ENCODE results near the gene FST. TPM values are rescaled to one million over a fixed set of nuclear protein-coding genes. Genes with fewer than 3 reads are reported as not detected.

The FST gene
- total RNA-seq, 2 experiments from 2014 or later = not detected

DNA sequence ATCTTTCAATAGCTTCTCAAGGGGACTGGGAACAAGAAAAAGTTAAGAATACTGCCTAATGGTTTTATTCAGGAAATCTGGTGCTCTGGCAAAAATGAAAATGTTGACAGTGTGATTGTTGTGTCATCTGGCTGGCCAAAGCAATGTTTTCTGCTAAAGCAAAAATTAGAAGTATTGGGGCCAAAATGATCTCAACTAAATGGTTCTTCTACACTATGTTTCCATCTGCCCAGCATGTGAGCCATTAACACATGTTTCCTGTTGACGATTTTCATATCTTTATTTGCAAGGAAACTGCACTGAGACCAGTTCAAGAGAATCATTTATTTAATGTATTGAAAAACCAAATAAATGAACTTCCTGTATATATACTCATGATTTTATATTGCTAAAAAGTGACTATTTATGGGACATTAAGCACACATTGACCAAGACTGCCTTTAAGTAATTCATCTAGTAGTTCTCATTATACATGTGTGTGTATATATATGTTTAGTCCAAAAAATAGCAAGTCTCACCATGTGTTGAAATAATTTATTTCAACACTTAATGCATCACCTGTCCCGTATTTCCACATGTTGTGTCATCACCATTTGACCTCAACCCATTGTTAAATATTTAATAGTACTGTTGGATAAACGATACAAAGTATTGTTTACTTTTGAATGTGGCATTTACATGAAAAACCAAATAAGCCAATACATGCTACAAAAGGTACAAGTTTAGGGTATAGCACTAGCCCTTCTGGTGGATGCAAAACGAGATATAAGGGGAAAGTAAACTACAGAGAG is 7.5 kb upstream of the FST start:
- ChIA-PET POLR2A (no interaction called here), CTCF (no interaction called here)

- ChIA-PET CTCF (no interaction called here), POLR2A (no interaction called here)
These were observed 6.8 kb upstream of the FST start for GRCh38 chr5:53473633-53474032.

DNA sequence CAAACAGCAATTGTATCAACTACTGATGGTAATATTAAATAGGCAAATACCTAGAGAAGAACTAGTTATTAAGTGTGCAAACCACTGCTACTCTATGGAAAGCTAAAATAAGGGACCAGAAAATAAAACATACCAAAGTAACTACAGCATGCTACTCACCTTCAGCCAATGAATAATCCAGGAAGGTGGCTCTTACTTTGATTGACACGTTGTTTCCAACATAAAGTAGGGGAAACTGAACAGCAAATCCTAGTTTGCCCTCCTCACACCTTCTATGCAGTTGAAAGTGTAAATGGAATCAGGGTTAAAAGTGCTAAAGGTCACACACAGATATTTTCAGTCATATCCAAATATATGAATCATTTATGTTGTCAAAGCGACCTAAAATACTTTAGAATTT is 5.1 kb upstream of the FST start:
- CTCF ChIA-PET = no interaction called here
- POLR2A ChIA-PET = no interaction called here

DNA sequence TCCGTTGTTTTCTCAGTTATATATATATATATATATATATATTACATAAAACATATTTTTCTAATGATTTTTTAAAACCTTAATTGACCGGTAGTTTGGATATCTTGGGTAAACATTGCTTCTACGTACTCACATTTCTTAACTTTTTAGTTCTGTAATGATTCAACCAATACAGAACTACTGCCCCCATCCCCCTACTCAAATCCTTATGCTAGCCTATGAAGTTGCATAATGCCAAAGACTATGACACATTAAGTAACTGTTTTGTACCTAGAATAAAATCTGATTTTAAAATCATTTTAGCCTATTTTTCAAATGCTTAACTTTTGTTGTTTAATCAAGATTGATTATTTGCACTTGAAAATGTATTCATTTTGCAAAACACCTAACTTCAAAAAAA is 4.4 kb upstream of the FST start:
- CTCF ChIA-PET = interaction anchor here (0.7 kb wide), 1 partner anchor 111 kb away, joined by 4 read pairs; no protein-coding TSS in a partner anchor

DNA sequence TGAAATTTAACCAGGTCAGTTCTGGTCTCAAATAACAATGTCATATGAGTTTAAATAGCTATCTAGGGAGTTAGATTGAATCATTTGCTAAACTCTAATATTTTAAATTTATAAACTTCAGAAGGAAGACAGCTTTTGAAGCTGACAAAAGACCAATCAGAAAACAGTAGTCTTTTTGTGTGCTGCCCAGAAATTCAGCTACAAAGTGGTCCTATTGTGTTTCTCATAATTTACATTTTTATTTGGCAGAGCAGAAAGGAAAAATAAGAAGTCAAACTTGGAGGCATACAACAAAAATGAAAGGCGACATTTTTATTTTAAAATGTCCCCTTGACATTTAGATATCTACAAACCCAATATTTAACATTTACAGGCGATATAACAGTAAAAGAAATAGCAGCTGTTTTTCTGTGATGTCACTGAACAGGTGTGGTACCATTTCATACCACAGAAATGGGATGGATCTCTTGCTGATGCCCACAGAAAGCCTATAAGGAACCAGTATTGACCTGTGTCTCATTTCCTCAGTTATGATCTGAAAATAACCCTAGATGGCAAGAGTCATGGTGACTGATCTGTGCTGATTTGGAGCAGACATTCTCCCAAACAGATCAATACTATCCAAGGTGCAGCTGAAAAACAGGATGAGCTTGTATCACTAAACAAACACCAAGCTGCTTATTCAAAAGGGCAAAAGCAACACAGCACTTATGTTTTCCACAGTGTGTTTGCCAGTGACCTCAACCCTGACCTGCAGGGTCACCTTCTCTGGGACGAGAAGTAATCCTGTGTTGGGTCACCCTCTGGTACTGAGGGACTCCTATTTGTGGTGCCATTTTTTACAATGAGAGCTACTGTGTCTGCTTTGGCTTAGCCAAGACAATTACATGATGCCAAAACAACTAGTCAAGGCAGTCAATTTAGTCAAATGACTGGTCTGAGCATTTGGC is 3.6 kb upstream of the FST start:
- CTCF ChIA-PET = interaction anchor here (0.7 kb wide), 1 partner anchor 111 kb away, joined by 4 read pairs; no protein-coding TSS in a partner anchor
- POLR2A ChIA-PET = no interaction called here

More for the DNA sequence above, 4.4 kb upstream of the FST start:
- POLR2A ChIA-PET = no interaction called here

DNA sequence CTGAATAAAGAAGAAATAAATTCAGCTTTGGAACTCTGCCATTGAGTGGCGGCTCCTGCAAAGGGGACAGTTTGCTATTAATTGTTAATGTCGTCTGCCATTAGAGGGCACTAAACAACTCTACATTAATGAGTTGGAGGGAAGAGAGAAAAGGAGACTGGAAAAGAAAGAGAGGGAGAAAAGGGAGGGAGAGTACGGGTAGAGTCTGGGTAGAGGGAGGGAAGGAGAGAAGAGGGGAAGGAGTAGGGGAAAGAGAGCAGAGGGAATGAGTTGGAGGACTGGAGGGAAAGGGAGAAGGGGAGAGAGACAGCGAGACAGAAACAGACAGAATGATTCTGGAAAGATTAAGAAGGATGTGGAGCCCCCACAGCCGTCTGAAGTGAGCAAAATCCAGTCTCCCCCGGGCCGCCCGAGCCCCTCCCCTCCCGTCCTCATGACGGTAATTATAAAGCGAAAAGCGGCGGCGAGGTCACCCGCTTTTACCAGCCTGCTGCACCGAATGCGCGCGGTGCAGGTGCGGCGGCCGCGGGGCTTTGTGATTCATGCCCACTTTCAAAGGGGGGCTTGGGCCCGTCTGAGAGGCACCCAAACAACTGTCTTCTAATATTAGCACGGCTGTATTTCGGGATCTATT is 1.9 kb upstream of the FST start:
- ChIA-PET CTCF (no interaction called here), POLR2A (no interaction called here)

DNA sequence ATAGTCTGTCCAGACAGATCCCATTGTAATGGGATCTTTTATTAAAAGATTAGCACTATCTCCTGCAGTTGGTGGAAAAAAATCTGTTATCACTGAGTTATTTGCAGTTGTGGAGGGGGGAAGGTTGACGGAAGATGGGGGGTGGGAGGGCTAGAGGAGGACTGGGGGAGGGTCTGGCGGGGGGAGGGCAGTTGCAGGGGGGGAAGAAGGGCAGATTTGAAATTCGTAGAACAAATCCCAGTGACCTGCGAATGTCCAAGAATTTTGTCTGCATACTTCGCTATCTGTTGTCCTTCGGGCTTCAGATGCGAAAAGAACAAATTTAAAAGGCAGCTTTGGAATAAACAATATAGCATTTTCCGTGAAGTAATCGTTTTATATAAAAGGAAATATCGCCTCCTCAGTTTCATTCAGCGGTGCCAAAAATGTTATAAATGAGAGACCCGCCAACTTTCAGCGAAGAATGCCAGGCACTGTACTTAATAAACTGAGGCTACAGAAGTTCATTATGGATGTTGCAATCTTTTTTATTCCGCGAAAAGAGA is 1.3 kb upstream of the FST start:
- POLR2A ChIA-PET = no interaction called here
- CTCF ChIA-PET = interaction anchor here (0.7 kb wide), 1 partner anchor 68 kb away, joined by 3 read pairs; no protein-coding TSS in a partner anchor

GRCh38 chr5:53479590-53480415 is 626 bp upstream of the FST start:
- ChIA-PET CTCF (interaction anchor here (0.7 kb wide), 1 partner anchor 67 kb away, joined by 3 read pairs; no protein-coding TSS in a partner anchor), POLR2A (no interaction called here)

DNA sequence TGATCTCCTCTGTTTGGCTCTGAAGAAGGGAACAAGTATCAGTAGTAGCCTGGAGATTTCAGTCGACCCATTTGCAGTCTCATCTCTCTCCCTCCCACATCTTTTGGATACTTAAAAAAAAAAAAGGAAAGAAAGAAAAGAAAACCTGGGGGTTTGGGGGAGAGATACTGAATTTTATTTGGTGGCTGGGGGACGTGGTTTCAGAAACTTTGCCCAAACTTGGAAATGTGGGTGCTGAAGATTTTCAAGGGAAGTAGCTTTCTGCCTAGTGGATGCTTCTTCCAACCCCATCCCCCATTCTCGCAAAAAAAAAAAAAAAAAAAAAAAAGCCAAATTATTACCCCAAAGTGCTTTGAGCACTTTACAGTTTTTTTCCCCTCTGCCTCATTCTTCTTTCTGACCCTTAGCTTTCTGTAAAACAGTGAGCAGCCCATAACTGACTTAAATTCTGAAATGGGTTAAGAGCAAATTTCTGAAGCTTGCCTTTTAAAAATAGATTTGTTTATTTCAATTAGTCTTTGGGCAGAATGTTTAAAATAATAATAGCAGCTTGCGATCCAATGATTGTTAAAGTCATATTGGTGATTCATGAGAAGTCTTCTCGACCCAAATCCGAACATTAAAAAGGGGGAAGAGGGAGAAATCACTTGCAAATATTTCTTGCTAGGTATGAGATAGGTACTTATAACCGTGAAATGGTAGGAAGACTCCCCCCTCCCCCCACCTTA is 894 bp downstream of the FST start:
- ChIA-PET POLR2A (no interaction called here), CTCF (interaction anchor here (0.6 kb wide), 1 partner anchor 466 kb away, joined by 3 read pairs; no protein-coding TSS in a partner anchor)

DNA sequence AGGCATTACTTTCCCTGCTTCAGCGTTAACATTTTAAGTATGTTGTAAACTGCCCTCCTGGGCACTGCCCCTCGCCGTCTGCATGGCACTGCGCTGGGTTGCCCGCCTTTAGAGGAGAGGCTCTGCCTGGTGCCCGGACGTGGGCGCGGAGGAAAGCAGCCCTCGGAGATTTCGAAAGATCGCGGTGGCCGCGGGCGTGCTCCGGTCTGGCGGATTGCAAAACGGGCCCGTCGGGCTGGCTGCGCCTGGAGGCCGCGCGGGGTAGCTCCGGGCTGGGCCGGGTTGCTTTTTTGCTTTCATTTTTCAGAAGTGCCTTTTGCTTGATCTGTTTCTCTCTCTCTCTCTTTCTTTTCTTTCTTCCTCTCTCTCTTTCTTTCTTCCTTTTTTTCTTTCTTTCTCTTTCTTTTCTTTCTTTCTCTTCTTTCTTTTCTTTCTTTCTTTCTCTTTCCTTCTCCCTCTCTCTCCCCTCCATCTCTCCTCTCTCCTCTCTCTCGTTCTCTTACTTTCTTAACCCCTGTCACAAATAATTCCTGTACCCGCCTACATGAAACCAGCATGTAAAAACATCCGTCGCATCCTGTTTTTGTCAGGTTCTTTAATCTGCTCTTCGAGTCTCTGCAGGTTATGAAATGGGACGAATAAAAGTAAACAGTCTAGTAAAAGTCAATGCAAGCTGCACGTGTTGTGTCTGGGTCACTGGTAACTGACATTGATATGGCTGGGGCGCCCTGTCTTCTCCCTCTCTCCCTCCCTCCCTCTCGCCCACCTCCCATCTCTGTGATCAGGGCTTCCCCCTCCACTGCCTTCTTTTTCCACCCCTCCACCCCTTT is 1.7 kb downstream of the FST start:
- ChIA-PET CTCF (no interaction called here), POLR2A (no interaction called here)

- CTCF ChIA-PET = no interaction called here
These were observed 2.5 kb downstream of the FST start for GRCh38 chr5:53482717-53483638.

GRCh38 chr5:53487436-53487835 is 7.0 kb downstream of the FST start:
- POLR2A ChIA-PET = no interaction called here
- CTCF ChIA-PET = interaction anchor here (1.0 kb wide), 1 partner anchor 16 kb away, joined by 3 read pairs; no protein-coding TSS in a partner anchor

More at GRCh38 chr5:53482717-53483638, 2.5 kb downstream of the FST start:
- POLR2A ChIA-PET = no interaction called here

DNA sequence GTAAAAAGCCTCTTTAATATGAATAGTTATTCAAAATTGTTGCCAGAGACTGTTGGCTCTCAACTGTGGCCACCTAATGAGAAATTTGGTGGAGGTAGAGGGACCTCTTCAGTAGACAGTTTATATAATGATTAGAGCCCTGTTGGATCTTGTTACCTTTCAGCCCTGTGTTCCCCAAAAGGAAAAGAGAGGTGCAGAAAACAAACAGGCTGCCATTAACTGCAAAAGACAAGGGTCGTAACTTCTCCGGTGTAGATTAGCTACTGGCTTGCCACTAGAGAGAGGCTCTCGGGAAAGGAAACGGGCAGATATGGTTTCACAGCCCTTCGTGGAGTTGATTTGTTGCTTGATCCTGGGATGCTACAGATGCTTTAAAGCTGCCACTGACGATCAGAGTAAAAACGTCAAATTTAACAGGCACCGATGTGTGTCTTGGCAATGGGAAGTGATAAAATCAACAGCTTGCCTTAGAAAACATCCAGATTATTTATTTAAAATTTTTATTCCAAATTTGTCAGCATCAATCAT is 7.8 kb downstream of the FST start:
- ChIA-PET POLR2A (no interaction called here), CTCF (interaction anchor here (1.0 kb wide), 1 partner anchor 16 kb away, joined by 3 read pairs; no protein-coding TSS in a partner anchor)

DNA sequence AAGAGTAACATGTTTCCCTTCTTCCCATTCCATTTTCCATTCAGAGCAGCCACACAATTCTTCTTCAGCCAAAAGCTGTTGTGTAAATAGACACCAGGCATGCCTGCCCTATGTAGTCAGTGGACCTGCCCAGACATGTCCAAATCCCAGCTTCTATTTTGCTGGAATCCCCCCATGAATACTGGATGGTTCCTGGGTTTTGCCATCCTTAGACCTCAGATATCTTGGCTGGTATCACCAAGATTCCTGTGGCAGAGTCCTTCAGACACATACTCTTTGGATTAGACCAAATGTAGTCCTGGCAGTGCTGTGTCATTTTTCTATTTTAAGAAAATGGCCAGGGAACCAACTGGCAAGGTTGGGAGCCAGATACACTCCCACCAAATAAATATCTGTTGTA is 10.3 kb downstream of the FST start:
- CTCF ChIA-PET = no interaction called here

DNA sequence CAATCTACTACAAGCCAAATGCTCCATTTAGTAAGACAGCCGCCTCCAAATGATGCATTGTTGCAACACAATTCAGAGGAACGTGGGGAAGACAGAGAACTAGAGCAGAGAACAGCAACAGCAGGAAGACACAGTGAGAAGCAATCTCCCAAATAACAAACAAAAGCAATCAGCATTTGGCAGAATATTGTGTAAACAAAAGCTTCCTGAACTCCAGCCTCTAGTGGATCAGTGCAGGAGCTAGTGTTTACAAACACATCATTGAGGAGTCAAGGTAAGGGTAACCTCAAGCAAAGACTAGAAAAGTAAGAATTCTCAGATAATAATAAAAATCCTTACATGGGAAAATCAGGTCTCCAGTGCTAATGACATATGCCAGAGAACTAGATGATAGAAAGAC is 20.6 kb downstream of the FST start:
- CTCF ChIA-PET = no interaction called here
- POLR2A ChIA-PET = no interaction called here

More for the DNA sequence above, 10.3 kb downstream of the FST start:
- POLR2A ChIA-PET = no interaction called here

GRCh38 chr5:53503562-53504218 is 23.3 kb downstream of the FST start:
- CTCF ChIA-PET = interaction anchor here (0.8 kb wide), 1 partner anchor 16 kb away, joined by 3 read pairs; no protein-coding TSS in a partner anchor

More at GRCh38 chr5:53503562-53504218, 23.3 kb downstream of the FST start:
- POLR2A ChIA-PET = no interaction called here

Measured in activated CD8-positive, alpha-beta memory T cell treated with anti-CD3 and anti-CD28 coated beads for 36 hours (primary cell).